Measurements from ENCODE around the gene FBN3.

GRCh38 chr19:8087876-8088275 lies 61.5 kb downstream of the FBN3 start:
- TF ChIP-seq NFRKB (IDR thresholded peaks at IDR 0.05) (no peak), SUZ12 (IDR thresholded peaks at IDR 0.05) (no peak), FOXA1 (IDR thresholded peaks at IDR 0.05) (no peak), ARNT (IDR thresholded peaks at IDR 0.05) (no peak), PKNOX1 (IDR thresholded peaks at IDR 0.05) (no peak), FOXM1 (IDR thresholded peaks at IDR 0.05; ENCODE audit: borderline replicate concordance) (no peak)
